Naive thymus-derived CD8-positive, alpha-beta T cell (primary cell): ENCODE data around the gene ELL2. TPM values are rescaled to one million over a fixed set of nuclear protein-coding genes. Genes with fewer than 3 reads are reported as not detected.
"Not testable (repeated sequence)": the region's sequence is repeated elsewhere in the genome, so short reads cannot be mapped to it uniquely, and the experiment has no call there.

ENCODE experiments used
- ATAC-seq, 2 donors: fragments of 150-1000 bp; cut with Tn5 transposase in 1 of 2; sonication (Bioruptor Pico), chemical (Tn5 transposase) in 1 of 2; 1 replicate in 1 of 2; 2 replicates in 1 of 2; pipeline ENCODE4 v1.10.0; 2021; ENCODE audit warnings: mild to moderate bottlenecking in 2 of 2, moderate library complexity in 2 of 2
- POLR2A ChIA-PET: fragments of 350-600 bp; sonication (Branson Sonifier 250); formaldehyde crosslinking; loops from one replicate; lab custom pipeline; 2021; ENCODE audit warnings: antibody characterized with exemption; lab: Charles Lee
- DNase-seq, 10 donors: peaks; one replicate each; pipeline versions ENCODE4 v3.0.0 to v3.0.0-alpha.2; 2020 to 2022
- H3K27ac Mint-ChIP-seq, 10 donors: one replicate each; pipeline ENCODE4 v1.8.0; 2020 to 2022; ENCODE audit warnings: mild to moderate bottlenecking in 10 of 10, mixed read lengths in 10 of 10, moderate library complexity in 4 of 10, inconsistent platforms in 1 of 10
- H3K27me3 Mint-ChIP-seq, 5 donors: one replicate each; pipeline ENCODE4 v1.8.0; 2021 to 2022; ENCODE audit warnings: mixed read lengths in 5 of 5
- H3K36me3 Mint-ChIP-seq, 3 donors: one replicate each; pipeline ENCODE4 v1.8.0; 2020 to 2022; ENCODE audit warnings: mixed read lengths in 3 of 3, mild to moderate bottlenecking in 2 of 3, inconsistent platforms in 1 of 3
- H3K4me1 Mint-ChIP-seq, 4 donors: one replicate each; pipeline ENCODE4 v1.8.0; 2021 to 2022; ENCODE audit warnings: mixed read lengths in 4 of 4
- H3K4me3 Mint-ChIP-seq, 10 donors: one replicate each; pipeline ENCODE4 v1.8.0; 2020 to 2022; ENCODE audit warnings: mild to moderate bottlenecking in 10 of 10, mixed read lengths in 10 of 10, moderate library complexity in 6 of 10, inconsistent platforms in 1 of 10
- H3K9me3 Mint-ChIP-seq, 9 donors: one replicate each; pipeline ENCODE4 v1.8.0; 2020 to 2022; ENCODE audit warnings: mixed read lengths in 9 of 9, mild to moderate bottlenecking in 3 of 9, inconsistent platforms in 1 of 9, moderate library complexity in 1 of 9
- polyA plus RNA-seq, 3 donors: library from polyadenylated mRNA; unstranded; fragments of 300-500 nt; fragmentation: Illumina TruSeq; gene quantifications; one replicate each; pipeline ENCODE4 v1.2.3, GENCODE V29; 2021
- total RNA-seq, 8 experiments: library from RNA in 2 of 8; stranded (reverse) in 2 of 8; gene quantifications; one replicate each; pipeline ENCODE4 v1.2.3 and lab custom pipeline; 2021 to 2026

ELL2 gene
- total and polyA plus RNA-seq, 5 experiments from 2014 or later, result 1.8 to 13.8 (median 3.1) TPM

GRCh38 chr5:95873351-95873750 is 88.3 kb downstream of the ELL2 start:
- POLR2A ChIA-PET, result no interaction called here
- no peak overlapping the region for H3K4me3 Mint-ChIP-seq
- ATAC-seq (no peak), DNase-seq (no peak)
- no peaks in the 10 kb centered on the region for H3K36me3 Mint-ChIP-seq
- H3K9me3 Mint-ChIP-seq, result no peaks in the 10 kb centered on the region
- H3K4me1 Mint-ChIP-seq, result peaks cover 11 to 37% (median 31%) of the 10 kb centered on the region in 4 donors
- H3K27ac Mint-ChIP-seq, result no peak overlapping the region
- H3K27me3 Mint-ChIP-seq, result peaks cover 0 to 3% (median 0%) of the 10 kb centered on the region in 5 donors

- Mint-ChIP-seq H3K27ac (peak overlapping the region in 1 of 10 donors; percentile 12), H3K4me3 (no peak overlapping the region), H3K9me3 (no peaks in the 10 kb centered on the region), H3K4me1 (peaks cover 12 to 42% (median 34%) of the 10 kb centered on the region in 4 donors), H3K27me3 (peaks cover 0 to 1% (median 0%) of the 10 kb centered on the region in 5 donors), H3K36me3 (no peaks in the 10 kb centered on the region)
- POLR2A ChIA-PET, result no interaction called here
- no peak for DNase-seq
- ATAC-seq, result no peak
Measured at GRCh38 chr5:95872346-95873268, 89.0 kb downstream of the ELL2 start.

GRCh38 chr5:95871146-95871806 is 90.4 kb downstream of the ELL2 start:
- Mint-ChIP-seq H3K4me3 (peak overlapping the region in 5 of 10 donors; percentile 16 to 70 (median 38)), H3K27ac (peak overlapping the region in 1 of 10 donors; percentile 65), H3K4me1 (peaks cover 12 to 42% (median 35%) of the 10 kb centered on the region in 4 donors), H3K27me3 (peaks cover 0 to 1% (median 0%) of the 10 kb centered on the region in 5 donors), H3K36me3 (no peaks in the 10 kb centered on the region), H3K9me3 (no peaks in the 10 kb centered on the region)
- ATAC-seq (no peak), DNase-seq (no peak)
- POLR2A ChIA-PET, result interaction anchor here (1.5 kb wide), 1 partner anchor 91 kb away, joined by 4 read pairs; the partner anchor contains the start of gene ELL2

GRCh38 chr5:95870105-95870672 is 91.5 kb downstream of the ELL2 start:
- Mint-ChIP-seq H3K4me1 (peaks cover 12 to 42% (median 35%) of the 10 kb centered on the region in 4 donors), H3K4me3 (peak overlapping the region in 8 of 10 donors; percentile 34 to 70 (median 54)), H3K27ac (peak overlapping the region in 8 of 10 donors; percentile 29 to 86 (median 64)), H3K27me3 (peaks cover 0 to 1% (median 0%) of the 10 kb centered on the region in 5 donors), H3K36me3 (no peaks in the 10 kb centered on the region), H3K9me3 (no peaks in the 10 kb centered on the region)
- POLR2A ChIA-PET, result interaction anchor here (0.7 to 1.5 kb wide), 6 partner anchors 10 to 315 kb away, joined by 3 to 5 read pairs (median 4); partner anchors contain the start of genes ARSK, ELL2 and SKIC3
- DNase-seq (no peak), ATAC-seq (no peak)

GRCh38 chr5:95869173-95869855 is 92.3 kb downstream of the ELL2 start:
- not testable (repeated sequence) for H3K9me3 Mint-ChIP-seq, H3K36me3 Mint-ChIP-seq, H3K27me3 Mint-ChIP-seq
- peak; percentile 98 for ATAC-seq
- Mint-ChIP-seq H3K4me3 (peak overlapping the region; percentile 45 to 83 (median 68)), H3K4me1 (peaks cover 12 to 42% (median 35%) of the 10 kb centered on the region in 4 donors), H3K27ac (peak overlapping the region in 9 of 10 donors; percentile 7 to 91 (median 85))
- POLR2A ChIA-PET, result interaction anchor here (0.7 to 1.2 kb wide), 9 partner anchors 10 to 805 kb away, joined by 3 to 5 read pairs (median 4); partner anchors contain the start of genes ARSK and SKIC3
- DNase-seq, result peak; percentile 31 to 86 (median 74)

GRCh38 chr5:95868136-95868535 is 93.5 kb downstream of the ELL2 start:
- Mint-ChIP-seq H3K36me3 (no peaks in the 10 kb centered on the region), H3K4me3 (no peak overlapping the region), H3K4me1 (peaks cover 12 to 42% (median 36%) of the 10 kb centered on the region in 4 donors), H3K9me3 (no peaks in the 10 kb centered on the region), H3K27ac (peak overlapping the region in 4 of 10 donors; percentile 5 to 73 (median 48)), H3K27me3 (peaks cover 0 to 3% (median 0%) of the 10 kb centered on the region in 5 donors)
- POLR2A ChIA-PET, result no interaction called here
- no peak for DNase-seq
- no peak for ATAC-seq

GRCh38 chr5:95866435-95867040 is 95.1 kb downstream of the ELL2 start:
- Mint-ChIP-seq H3K9me3 (no peaks in the 10 kb centered on the region), H3K4me3 (no peak overlapping the region), H3K27ac (peak overlapping the region in 1 of 10 donors; percentile 32), H3K36me3 (no peaks in the 10 kb centered on the region), H3K4me1 (peaks cover 15 to 52% (median 42%) of the 10 kb centered on the region in 4 donors), H3K27me3 (peaks cover 0 to 16% (median 5%) of the 10 kb centered on the region in 5 donors)
- DNase-seq (no peak), ATAC-seq (no peak)
- POLR2A ChIA-PET, result interaction anchor here (0.6 kb wide), 1 partner anchor 1322 kb away, joined by 4 read pairs; no protein-coding TSS in a partner anchor

- ATAC-seq, result no peak
- peaks cover 8 to 45% (median 37%) of the 10 kb centered on the region in 4 donors for H3K4me1 Mint-ChIP-seq
Measured at GRCh38 chr5:95864944-95865504, 96.6 kb downstream of the ELL2 start.

GRCh38 chr5:95864456-95864855 is 97.2 kb downstream of the ELL2 start:
- no peak overlapping the region for H3K4me3 Mint-ChIP-seq
- H3K36me3 Mint-ChIP-seq, result no peaks in the 10 kb centered on the region
- POLR2A ChIA-PET, result no interaction called here
- no peak for DNase-seq
- H3K9me3 Mint-ChIP-seq, result no peaks in the 10 kb centered on the region
- peaks cover 6 to 41% (median 33%) of the 10 kb centered on the region in 4 donors for H3K4me1 Mint-ChIP-seq
- H3K27ac Mint-ChIP-seq, result peak overlapping the region in 1 of 10 donors; percentile 62
- no peak for ATAC-seq
- H3K27me3 Mint-ChIP-seq, result peaks cover 2 to 30% (median 6%) of the 10 kb centered on the region in 5 donors

More at GRCh38 chr5:95864944-95865504, 96.6 kb downstream of the ELL2 start:
- peak overlapping the region in 1 of 10 donors; percentile 75 for H3K27ac Mint-ChIP-seq
- peaks cover 1 to 25% (median 5%) of the 10 kb centered on the region in 5 donors for H3K27me3 Mint-ChIP-seq
- POLR2A ChIA-PET, result no interaction called here
- H3K4me3 Mint-ChIP-seq, result no peak overlapping the region
- H3K36me3 Mint-ChIP-seq, result no peaks in the 10 kb centered on the region
- DNase-seq, result no peak
- no peaks in the 10 kb centered on the region for H3K9me3 Mint-ChIP-seq

- no peak overlapping the region for H3K4me3 Mint-ChIP-seq
- POLR2A ChIA-PET, result no interaction called here
- peaks cover 5 to 37% (median 9%) of the 10 kb centered on the region in 5 donors for H3K27me3 Mint-ChIP-seq
- H3K9me3 Mint-ChIP-seq, result no peaks in the 10 kb centered on the region
- no peak for ATAC-seq
- DNase-seq, result no peak
- H3K27ac Mint-ChIP-seq, result no peak overlapping the region
- H3K36me3 Mint-ChIP-seq, result no peaks in the 10 kb centered on the region
- H3K4me1 Mint-ChIP-seq, result peaks cover 9 to 41% (median 33%) of the 10 kb centered on the region in 4 donors
Measured at GRCh38 chr5:95863383-95863757, 98.3 kb downstream of the ELL2 start.

GRCh38 chr5:95862671-95863382 is 98.8 kb downstream of the ELL2 start:
- DNase-seq (no peak), ATAC-seq (no peak)
- Mint-ChIP-seq H3K4me1 (peaks cover 9 to 38% (median 30%) of the 10 kb centered on the region in 4 donors), H3K36me3 (no peaks in the 10 kb centered on the region), H3K4me3 (peak overlapping the region in 2 of 10 donors; percentile 26 to 32), H3K9me3 (no peaks in the 10 kb centered on the region), H3K27ac (no peak overlapping the region), H3K27me3 (peaks cover 5 to 37% (median 9%) of the 10 kb centered on the region in 5 donors)
- POLR2A ChIA-PET, result no interaction called here
